GM13976 (cell line): ENCODE measurements around the gene CCT5.
"Not testable (repeated sequence)": the region's sequence is repeated elsewhere in the genome, so short reads cannot be mapped to it uniquely, and the experiment has no call there.

Experiments
- DNase-seq: peaks from one replicate; pipeline ENCODE4 v3.0.0; 2012; ENCODE audit warnings: low spot score
- in situ Hi-C: fragments of 300-500 bp; cut with MboI; formaldehyde crosslinking; loops from one replicate; pipeline ENCODE4 v1.12.0; 2022; ENCODE audit warnings: low sequenced_read_pairs, mixed read lengths, inconsistent platforms; ENCODE audit not compliant: unreplicated experiment
- TF ChIP-seq, protein P1 (sequence below): IDR thresholded peaks from 2 replicates; pipeline ENCODE4 v1.5.1; 2012; ENCODE audit warnings: borderline replicate concordance, mild to moderate bottlenecking; ENCODE audit not compliant: insufficient read depth; ENCODE audit errors: extremely low read depth, missing control alignments, control extremely low read depth

The CCT5 gene

DNA sequence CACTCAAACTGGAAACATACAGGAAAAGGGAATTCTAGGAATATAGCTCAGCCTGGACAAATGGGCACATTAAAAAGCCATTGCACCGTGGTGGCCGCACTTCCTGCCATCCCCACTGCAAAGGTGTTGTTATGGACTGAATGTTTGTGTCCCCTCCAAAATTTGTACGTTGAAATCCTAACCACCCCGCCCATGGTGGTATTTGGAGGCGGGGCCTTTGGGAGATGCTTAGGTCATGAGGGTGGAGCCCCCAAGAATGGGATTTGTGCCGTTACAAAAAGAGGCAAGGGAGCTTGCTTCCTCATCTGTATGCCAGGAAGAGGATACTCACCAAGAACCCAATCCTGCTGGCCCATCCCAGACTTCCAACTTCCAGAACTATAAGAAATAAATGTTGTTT, 58.8 kb downstream of the CCT5 start:
- in situ Hi-C loops: no loop called here
- no peak for DNase-seq
- TF ChIP-seq, protein P1, sequence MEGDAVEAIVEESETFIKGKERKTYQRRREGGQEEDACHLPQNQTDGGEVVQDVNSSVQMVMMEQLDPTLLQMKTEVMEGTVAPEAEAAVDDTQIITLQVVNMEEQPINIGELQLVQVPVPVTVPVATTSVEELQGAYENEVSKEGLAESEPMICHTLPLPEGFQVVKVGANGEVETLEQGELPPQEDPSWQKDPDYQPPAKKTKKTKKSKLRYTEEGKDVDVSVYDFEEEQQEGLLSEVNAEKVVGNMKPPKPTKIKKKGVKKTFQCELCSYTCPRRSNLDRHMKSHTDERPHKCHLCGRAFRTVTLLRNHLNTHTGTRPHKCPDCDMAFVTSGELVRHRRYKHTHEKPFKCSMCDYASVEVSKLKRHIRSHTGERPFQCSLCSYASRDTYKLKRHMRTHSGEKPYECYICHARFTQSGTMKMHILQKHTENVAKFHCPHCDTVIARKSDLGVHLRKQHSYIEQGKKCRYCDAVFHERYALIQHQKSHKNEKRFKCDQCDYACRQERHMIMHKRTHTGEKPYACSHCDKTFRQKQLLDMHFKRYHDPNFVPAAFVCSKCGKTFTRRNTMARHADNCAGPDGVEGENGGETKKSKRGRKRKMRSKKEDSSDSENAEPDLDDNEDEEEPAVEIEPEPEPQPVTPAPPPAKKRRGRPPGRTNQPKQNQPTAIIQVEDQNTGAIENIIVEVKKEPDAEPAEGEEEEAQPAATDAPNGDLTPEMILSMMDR: no peak

GRCh38 chr5:10310066-10310779, 60.1 kb downstream of the CCT5 start:
- no peak for DNase-seq
- TF ChIP-seq, protein P1: no peak
- in situ Hi-C loops: no loop called here

DNA sequence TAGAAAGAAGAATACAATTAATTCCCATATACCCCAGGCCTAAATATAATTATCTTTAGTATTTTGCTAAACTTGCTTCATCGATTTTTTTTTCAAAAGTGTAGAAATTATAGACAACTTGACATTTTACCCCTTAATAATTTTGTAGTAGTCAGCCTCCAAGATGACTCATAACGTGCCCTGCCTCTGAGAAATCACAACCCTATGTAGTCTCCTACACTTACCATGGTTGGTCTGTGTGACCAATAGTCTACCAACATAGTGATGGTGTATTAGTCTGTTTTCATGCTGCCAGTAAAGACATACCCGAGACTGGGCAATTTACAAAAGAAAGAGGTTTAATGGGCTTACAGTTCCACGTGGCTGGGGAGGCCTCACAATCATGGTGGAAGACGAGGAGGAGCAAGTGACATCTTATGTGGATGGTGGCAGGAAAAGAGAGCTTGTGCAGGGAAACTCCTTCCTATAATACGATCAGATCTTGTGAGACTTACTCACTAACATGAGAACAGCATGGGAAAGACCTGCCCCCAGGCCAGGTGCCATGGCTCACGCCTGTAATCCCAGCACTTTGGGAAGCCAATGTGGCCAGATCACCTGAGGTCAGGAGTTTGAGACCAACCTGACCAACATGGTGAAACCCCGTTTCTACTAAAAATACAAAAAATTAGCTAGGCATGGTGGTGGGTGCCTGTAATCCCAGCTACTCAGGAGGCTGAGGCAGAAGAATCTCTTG, 60.9 kb downstream of the CCT5 start:
- in situ Hi-C loops, DNase-seq: not testable (repeated sequence)

DNA sequence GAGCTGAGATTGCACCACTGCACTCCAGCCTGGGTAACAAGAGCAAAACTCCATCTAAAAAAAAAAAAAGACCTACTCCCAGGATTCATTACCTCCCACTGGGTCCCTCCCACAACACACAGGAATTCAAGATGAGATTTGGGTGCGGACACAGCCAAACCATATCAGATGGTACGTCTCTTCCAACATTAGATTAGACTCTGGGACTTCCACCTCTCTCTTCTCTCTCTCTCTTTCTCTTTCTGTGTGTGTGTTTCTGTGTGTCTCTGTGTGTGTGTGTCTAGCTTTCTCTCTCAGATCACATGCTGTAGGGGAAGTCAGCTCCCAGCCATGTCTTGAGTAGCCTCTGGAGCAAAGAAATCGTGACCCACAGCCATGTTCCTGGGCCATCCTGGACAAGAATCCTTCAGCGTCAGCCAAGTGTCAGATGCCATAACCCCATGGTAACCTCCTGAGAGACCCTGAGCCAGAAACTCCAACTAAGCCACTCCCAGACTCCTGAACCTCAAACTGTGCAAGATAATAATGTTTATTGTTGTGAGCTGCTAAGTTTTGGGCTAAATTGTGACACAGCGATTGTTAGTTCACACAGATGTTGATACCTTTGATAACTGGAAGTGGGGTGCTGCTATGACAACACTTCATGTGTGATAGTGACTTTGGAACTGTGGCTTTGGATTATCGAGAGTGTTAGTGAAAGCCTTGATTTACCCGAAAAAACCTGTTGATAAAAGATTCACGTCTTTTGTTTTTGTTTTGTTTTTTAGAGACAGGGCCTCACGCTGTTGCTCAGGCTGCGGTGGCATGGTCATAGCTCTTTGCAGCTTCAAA, 61.7 kb downstream of the CCT5 start:
- TF ChIP-seq, protein P1: no peak
- DNase-seq: no peak
- in situ Hi-C loops: no loop called here

GRCh38 chr5:10315201-10315600, 65.1 kb downstream of the CCT5 start:
- TF ChIP-seq, protein P1: no peak
- in situ Hi-C loops: no loop called here
- no peak for DNase-seq
